NCI-H345 treated with DMSO at 0.1 percent for 48 hours (cell line): ENCODE measurements around the gene MYO15B.

ENCODE experiments used
- DNase-seq: peaks from one replicate; lab custom pipeline; 2025; ENCODE audit not compliant: unreplicated experiment; lab: John Stamatoyannopoulos, UW

MYO15B gene

GRCh38 chr17:75658237-75658636, 70.6 kb downstream of the MYO15B start:
- DNase-seq: no peak

- no peak for DNase-seq
Measured at GRCh38 chr17:75661531-75661930, 73.9 kb downstream of the MYO15B start.

DNA sequence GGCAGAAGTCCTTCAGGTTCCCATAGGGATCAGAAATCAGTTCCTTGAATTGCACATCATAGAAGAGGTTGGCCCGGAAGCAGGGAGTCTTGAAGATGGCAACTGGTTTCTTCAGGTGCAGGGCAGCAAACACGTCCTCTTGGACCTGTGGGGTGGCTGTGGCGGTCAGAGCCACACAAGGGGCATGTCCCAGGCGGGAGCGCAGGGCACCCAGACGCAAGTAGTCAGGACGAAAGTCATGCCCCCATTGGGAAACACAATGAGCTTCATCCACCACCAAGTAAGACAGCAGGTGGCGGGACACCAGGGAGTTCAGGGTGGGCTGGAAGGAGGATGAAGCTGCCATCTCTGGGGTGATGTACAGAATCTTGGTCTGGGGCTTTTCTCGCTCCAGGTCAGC, 74.9 kb downstream of the MYO15B start:
- DNase-seq: no peak

- DNase-seq: no peak
Measured at GRCh38 chr17:75664099-75664549, 76.5 kb downstream of the MYO15B start.

GRCh38 chr17:75665981-75666380, 78.4 kb downstream of the MYO15B start:
- no peak for DNase-seq

- peak; percentile 96 for DNase-seq
Measured at GRCh38 chr17:75666959-75667790, 79.6 kb downstream of the MYO15B start, which contains the start of the genes RECQL5 and SAP30BP. Gene RECQL5, minus strand, starts transcription at chr17:75667154. Its CDS starts 597 bp downstream, at chr17:75666557. Gene SAP30BP, plus strand, starts transcription at chr17:75667338. Its CDS starts 35 bp downstream, at chr17:75667373.

GRCh38 chr17:75667825-75668224, 80.2 kb downstream of the MYO15B start:
- no peak for DNase-seq

- no peak for DNase-seq
Measured at GRCh38 chr17:75668489-75668888, 80.9 kb downstream of the MYO15B start.

- DNase-seq: no peak
Measured at GRCh38 chr17:75670868-75671267, 83.3 kb downstream of the MYO15B start.

DNA sequence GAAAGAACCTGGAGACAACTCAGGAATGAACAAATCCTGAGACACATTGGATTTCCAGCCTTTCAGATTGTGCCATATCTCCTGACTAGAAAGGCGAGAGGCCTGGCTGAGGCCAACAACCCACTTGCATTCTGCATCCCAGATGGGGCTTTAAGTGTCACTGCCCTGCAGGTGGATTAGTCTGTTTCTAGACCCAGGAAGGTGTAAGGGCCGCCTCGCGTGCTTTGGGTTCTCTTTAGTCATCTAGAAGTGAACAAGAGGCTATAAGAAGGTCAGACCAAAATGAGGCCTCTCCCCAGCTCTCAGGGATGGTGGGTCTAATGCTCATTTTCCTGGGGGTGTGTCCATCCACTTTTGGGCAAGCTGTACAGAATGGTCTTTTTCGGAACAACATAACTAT, 84.4 kb downstream of the MYO15B start:
- no peak for DNase-seq

- no peak for DNase-seq
Measured at GRCh38 chr17:75673487-75673886, 85.9 kb downstream of the MYO15B start.
